Measurements from ENCODE around the gene KIAA1671. TPM values are rescaled to one million over a fixed set of nuclear protein-coding genes. Genes with fewer than 3 reads are reported as not detected.

The KIAA1671 gene
- total RNA-seq, 2 donors from 2014 or later = 16.8 to 21.7 TPM

DNA sequence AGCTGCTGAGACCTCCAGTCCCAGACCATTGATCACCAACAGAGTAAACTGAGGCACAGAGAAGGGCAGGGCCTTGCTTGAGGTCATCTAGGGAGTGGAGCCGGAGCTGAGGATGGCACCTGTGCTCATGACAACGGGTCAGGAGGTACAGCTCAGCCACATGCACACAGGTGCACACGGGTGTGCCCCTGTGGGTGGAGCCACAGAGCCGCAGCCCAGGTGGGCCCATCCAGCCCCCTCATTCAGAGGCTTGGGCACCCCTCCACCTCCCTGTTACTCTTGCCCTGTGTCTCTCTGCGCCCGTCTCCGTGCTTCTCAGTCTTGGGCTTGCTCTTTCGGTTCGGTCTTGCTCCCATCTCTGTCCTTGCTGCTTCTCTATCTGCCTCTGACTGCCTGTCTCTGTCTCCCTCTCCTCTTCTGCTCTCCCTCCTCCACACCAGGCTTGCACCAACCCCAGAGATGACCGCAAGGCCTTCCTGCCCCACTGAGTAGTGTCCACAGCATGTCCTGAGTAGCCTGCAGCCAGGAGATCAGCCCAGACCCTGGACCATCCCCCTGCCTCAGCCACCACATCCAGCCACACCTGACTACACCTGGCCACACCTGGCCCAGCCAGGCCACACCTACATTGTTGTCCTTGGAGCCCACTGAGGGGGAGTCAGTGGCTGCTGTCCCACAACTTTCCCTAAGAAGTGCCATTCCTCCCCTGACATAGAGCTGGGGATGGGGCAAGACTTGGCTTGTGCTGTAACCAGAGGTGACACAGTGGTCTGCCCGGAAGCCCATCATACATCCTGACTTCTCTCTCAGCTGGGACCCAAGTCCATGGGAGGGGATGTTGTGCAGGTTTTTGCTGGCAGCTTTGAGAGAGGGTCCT, 207.8 kb downstream of the KIAA1671 start:
- Histone ChIP-seq H3K9me3 (no peaks in the 10 kb centered on the region), H3K4me1 (peaks cover 0 to 24% of the 10 kb centered on the region in 2 donors), H3K36me3 (no peaks in the 10 kb centered on the region), H3K27ac (no peak overlapping the region), H3K27me3 (no peaks in the 10 kb centered on the region), H3K4me3 (no peak overlapping the region)
- DNase-seq (ENCODE audit: low spot score) = no peak
- TF ChIP-seq, protein P1, sequence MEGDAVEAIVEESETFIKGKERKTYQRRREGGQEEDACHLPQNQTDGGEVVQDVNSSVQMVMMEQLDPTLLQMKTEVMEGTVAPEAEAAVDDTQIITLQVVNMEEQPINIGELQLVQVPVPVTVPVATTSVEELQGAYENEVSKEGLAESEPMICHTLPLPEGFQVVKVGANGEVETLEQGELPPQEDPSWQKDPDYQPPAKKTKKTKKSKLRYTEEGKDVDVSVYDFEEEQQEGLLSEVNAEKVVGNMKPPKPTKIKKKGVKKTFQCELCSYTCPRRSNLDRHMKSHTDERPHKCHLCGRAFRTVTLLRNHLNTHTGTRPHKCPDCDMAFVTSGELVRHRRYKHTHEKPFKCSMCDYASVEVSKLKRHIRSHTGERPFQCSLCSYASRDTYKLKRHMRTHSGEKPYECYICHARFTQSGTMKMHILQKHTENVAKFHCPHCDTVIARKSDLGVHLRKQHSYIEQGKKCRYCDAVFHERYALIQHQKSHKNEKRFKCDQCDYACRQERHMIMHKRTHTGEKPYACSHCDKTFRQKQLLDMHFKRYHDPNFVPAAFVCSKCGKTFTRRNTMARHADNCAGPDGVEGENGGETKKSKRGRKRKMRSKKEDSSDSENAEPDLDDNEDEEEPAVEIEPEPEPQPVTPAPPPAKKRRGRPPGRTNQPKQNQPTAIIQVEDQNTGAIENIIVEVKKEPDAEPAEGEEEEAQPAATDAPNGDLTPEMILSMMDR (IDR thresholded peaks at IDR 0.05) = no peak

DNA sequence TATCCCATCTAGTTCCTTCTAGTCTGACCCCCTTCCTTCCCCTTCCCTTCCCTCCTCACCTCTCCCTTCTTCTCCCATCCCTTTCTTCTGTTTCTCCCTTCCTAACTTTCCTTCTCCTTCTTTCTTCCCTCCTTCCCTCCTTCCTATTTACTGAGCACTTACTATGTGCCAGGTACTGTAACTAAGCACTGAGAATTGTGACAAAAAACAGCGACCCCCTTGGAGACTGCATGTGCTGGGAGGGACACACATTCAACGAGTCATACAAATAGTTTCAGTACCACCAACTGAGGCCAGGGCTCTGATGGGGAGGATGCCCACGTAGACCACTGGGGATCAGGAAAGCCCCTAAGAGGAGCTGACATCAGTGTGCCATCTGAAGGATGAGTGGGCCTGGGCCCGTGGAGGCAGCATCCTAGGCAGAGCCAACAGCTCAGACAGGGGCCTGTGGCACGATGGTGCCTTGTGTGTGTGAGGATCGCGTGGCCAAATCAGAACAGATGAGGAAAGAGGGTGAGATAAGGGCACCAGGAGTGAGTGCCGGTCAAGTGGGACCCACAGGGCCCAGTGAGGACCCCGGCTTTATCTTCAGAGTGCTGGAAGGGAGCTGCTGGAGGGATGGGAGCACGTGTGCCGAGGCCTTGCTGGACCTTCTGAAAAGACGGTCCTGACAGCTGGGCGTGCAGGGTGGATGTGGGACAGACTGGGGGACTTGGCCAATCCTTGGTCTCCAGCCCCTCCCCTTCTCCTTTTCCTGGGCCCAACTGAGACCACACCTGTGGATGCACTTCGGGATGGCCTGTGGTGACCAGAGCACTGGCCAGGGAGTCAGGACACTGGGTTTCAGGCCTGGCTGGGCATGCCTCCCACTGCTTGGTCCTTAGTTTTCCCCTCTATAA, 208.8 kb downstream of the KIAA1671 start:
- H3K36me3 ChIP-seq = no peaks in the 10 kb centered on the region
- no peaks in the 10 kb centered on the region for H3K27me3 ChIP-seq
- H3K4me1 ChIP-seq = peaks cover 0 to 24% of the 10 kb centered on the region in 2 donors
- no peaks in the 10 kb centered on the region for H3K9me3 ChIP-seq
- H3K4me3 ChIP-seq = no peak overlapping the region
- H3K27ac ChIP-seq = no peak overlapping the region
- TF ChIP-seq, protein P1 (IDR thresholded peaks at IDR 0.05) = no peak
- no peak for DNase-seq (ENCODE audit: low spot score)

DNA sequence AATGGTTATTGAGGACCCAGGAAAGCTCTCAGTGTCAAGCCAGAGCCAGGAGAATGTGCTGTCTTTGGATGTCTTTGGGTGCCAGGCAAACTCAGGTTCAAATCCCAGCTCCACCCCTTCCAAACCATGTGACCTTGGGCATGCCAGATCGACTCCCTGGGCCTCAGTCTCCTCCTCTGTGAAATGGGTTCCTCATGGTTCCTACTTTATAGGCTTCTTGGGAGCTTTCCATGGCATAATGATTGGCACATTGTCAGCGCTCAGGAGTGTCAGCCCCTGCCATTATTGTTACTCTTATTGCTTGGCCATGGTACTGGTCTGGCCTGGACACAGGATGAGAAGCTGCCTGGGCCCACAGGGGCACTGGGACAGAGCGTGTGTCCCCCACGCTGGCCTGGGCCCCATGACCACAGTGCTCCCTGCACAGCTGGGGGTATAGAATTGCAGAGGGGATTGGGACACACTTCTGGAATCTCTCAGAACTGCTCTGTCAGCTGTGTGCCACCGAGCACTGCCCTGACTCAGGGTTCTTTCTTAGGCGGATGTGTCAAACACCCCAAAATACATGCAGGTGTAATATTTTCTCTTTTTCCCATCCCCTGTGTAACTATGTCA, 209.5 kb downstream of the KIAA1671 start:
- Histone ChIP-seq H3K4me1 (peaks cover 0 to 24% of the 10 kb centered on the region in 2 donors), H3K9me3 (no peaks in the 10 kb centered on the region), H3K27ac (no peak overlapping the region), H3K27me3 (no peaks in the 10 kb centered on the region), H3K36me3 (no peaks in the 10 kb centered on the region), H3K4me3 (no peak overlapping the region)
- DNase-seq (ENCODE audit: low spot score) = no peak
- TF ChIP-seq, protein P1 (IDR thresholded peaks at IDR 0.05) = no peak

DNA sequence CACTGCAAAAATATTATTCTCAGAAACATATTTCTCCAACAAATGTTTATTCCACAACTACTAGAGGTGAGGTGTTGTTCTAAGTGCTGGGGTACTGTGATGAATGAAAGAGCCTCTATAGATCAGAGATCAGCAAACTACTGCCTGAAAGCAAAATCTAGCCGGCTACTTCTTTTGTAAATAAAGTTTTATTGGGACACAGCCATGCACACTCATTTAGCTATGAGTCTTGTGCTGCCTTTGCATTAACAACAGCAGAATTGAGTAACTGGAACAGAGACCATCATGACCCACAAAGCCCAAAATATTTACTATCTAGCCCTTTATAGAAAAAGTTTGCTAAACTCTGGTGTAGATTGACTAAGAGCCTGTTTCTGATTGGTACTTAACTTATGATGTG, 210.0 kb downstream of the KIAA1671 start:
- Histone ChIP-seq H3K27me3 (no peaks in the 10 kb centered on the region), H3K4me3 (no peak overlapping the region), H3K36me3 (no peaks in the 10 kb centered on the region), H3K27ac (no peak overlapping the region), H3K9me3 (no peaks in the 10 kb centered on the region), H3K4me1 (peaks cover 0 to 24% of the 10 kb centered on the region in 2 donors)
- DNase-seq (ENCODE audit: low spot score) = no peak
- TF ChIP-seq, protein P1 (IDR thresholded peaks at IDR 0.05) = no peak

DNA sequence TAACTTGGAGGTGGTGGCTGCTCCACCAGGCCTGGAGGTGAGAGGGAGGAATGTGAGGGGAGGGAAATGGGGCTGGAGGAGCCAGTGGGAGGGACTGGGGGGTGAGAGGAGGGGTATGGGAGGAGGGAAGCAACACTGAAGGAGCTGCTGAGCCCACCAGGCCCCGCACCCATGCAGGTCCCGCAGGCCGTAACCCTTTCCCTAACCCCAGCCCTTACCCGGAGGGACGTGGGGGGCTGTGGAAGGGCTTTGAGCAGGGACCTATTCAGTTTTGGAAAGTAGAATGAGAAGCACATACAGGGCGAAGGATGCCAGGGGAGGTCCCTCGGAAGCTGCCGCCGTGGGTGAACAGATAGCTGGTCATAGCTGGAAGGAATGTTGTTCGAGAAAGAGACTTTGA, 213.3 kb downstream of the KIAA1671 start:
- no peak overlapping the region for H3K27ac ChIP-seq
- H3K4me3 ChIP-seq = no peak overlapping the region
- no peaks in the 10 kb centered on the region for H3K27me3 ChIP-seq
- no peaks in the 10 kb centered on the region for H3K9me3 ChIP-seq
- H3K4me1 ChIP-seq = peaks cover 0 to 11% of the 10 kb centered on the region in 2 donors
- no peak for DNase-seq (ENCODE audit: low spot score)
- H3K36me3 ChIP-seq = peaks cover 2% of the 10 kb centered on the region
- TF ChIP-seq, protein P1 (IDR thresholded peaks at IDR 0.05) = no peak
